Stromal cell of bone marrow (primary cell): ENCODE measurements around the gene CXCR6.
"Not testable (repeated sequence)": the region's sequence is repeated elsewhere in the genome, so short reads cannot be mapped to it uniquely, and the experiment has no call there.

ENCODE experiments used
- DNase-seq: peaks from one replicate; pipeline ENCODE4 v3.0.0-alpha.2; 2012; ENCODE audit warnings: low read depth

The CXCR6 gene

DNA sequence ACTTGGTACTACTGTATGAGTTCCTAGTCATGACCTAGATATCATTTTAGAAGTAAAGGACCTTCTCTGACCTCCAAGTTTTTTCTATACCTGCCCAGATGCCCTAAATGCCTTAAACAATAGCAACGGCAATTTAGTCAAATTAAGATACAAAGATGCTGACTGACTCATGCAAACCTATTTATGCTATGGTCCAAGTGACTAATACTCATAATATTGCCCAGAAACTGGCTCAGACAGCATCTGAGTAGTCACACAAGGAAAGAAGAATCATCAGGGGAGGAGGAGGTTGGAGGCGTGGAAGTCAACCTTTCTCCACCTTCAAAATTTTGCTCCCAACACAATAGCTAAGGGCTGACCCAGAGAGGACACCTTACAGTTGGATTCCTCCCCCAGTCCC lies 45.5 kb downstream of the CXCR6 start:
- DNase-seq: peak; percentile 81

DNA sequence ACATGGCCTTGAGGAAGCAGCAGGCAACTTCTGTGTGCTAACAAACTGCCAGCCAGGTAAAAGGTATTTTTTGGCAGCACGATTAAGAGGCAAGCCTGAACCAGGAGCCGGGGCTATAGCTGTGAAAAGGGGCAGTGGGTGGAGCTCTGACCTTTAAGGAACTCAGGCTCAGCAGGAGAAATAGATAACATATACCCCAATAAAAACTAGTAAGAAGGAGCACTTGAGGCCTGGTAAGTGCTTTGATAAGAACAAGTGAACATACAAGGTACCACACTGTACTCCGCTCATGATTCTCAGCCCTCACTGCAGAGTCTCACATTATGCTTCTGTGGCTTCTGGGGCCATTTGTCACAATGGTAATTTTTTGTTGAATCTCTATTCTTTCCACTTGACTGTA lies 46.9 kb downstream of the CXCR6 start:
- DNase-seq: no peak

DNA sequence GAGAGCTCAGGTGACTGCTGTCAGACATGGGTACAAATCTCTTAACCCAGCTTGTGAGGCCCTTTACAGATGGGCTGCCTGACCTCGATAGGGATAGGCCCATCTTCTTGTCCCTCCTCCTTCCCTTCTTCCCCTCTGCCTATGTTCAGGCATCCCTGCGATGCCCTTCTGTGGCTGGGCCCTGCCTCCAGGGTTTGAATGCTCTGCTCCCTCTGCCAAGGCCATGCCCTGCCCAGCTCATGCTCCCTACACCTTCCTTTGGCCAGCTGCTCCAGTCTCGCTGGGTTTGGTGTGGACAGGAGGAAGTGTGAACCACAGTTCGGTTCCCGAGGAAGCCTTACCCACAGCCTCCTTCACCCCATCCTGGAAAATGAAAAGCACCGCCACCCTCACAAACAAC lies 48.1 kb downstream of the CXCR6 start:
- DNase-seq: no peak

DNA sequence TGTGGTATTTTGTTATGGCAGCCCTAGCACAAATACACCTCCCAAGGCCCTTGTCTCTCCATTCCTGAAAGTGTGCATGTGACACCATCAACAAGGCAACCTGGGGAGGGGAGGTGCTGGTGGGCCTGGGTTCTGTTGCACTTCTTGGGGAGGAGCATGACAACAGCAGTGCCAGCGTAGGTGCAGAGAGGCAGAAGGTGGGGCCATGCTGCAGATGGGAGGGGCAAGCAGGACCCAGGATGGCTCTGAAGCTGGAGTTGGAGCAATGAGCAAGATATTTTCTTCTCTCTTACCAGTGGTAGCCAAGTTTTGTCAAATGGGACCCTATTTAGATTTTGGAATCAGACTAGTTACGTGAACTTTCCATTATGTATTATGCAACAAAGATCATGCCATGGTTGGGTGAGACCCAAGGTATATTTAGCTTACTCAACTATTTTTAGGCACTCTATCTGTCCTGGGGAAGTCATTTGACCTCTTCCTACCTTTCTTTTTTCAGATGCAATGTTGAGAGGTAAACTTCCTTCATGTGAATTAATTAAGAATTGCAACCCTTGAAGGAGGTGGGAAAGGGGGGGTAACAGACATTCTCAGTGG lies 49.0 kb downstream of the CXCR6 start:
- DNase-seq: no peak

DNA sequence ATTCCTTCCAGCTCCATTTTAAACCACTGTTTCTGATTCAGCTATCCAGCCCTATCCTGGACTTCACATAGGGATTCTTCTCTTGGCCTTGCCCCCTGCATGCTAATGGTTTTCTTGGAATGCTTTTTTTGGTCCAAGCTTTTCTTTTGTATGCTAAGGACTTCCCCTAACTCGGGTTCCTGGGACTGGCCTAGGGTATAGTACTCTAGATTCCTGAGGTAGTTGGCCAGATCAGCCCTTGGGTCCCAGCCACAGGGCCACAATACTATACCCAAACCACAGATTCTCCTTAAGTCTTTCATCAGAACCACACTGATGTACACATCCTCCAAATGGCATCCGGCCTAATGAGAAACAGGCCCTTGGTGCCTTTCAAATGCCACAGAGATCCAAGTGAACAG lies 49.6 kb downstream of the CXCR6 start:
- peak; percentile 87 for DNase-seq

DNA sequence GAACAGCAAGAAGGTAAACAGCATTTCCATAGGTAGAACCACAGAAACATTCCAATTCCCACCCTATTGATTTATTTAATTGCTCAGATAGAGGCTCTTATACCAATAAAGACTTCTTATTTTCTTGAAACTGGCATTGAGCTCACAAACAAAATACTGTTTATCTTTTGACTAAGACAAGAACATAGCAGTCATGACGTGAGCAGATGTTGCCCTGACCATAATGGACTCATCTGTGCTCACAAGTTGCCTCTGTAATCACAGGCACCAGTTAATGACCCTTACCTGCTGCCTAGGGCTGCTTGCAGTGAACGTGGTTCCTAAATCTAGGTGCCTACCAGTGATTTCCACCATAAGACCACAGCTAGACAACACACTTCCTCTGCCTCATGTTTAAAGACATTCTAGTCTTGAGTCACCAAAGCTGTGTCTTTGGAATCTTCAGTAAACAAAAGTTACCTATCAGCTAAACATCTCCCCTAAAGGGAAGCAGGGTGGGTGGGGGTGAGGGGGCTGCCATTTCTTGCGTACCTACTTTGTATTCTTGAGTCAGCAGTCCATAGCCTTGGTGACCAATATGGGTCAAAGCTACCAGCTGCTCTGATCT lies 50.3 kb downstream of the CXCR6 start:
- DNase-seq: no peak

DNA sequence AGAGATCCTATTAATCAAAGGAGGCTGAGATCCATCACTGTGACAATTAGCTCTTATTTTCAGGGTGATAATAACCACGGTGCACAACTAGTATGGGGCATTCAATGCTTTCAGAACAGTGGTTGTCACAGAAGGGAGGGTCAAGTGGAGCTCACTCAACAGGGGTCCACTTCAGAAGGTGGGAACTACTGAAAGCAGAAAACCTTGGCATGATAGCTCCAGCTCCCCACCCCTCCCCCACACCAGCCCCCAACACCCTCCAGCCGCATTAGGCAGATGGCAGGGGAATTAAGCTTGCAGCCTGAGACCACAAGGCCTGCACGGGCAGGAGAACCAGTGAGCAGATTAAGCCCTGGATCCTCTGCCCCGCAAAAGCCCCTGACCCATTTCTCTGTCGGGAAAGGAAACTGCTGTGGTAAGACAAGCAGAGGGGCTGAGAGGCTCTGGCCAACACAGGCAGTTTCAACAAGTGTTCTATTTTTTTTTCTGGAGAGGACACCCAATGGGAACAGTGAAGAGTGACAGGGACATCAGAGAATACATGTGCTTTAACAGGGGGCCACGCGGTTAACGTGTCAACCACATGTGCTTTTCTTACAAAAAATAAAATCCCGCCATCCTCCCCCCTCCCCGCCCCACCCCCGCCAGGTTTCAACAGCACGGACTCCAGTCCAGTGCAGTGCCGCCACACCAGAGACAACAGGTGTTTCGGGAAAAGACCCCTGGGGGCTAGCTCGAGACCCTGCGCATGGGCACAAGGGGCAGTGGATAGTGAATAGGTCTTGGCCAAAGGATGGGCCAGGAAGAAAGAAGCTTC lies 51.4 kb downstream of the CXCR6 start:
- no peak for DNase-seq

DNA sequence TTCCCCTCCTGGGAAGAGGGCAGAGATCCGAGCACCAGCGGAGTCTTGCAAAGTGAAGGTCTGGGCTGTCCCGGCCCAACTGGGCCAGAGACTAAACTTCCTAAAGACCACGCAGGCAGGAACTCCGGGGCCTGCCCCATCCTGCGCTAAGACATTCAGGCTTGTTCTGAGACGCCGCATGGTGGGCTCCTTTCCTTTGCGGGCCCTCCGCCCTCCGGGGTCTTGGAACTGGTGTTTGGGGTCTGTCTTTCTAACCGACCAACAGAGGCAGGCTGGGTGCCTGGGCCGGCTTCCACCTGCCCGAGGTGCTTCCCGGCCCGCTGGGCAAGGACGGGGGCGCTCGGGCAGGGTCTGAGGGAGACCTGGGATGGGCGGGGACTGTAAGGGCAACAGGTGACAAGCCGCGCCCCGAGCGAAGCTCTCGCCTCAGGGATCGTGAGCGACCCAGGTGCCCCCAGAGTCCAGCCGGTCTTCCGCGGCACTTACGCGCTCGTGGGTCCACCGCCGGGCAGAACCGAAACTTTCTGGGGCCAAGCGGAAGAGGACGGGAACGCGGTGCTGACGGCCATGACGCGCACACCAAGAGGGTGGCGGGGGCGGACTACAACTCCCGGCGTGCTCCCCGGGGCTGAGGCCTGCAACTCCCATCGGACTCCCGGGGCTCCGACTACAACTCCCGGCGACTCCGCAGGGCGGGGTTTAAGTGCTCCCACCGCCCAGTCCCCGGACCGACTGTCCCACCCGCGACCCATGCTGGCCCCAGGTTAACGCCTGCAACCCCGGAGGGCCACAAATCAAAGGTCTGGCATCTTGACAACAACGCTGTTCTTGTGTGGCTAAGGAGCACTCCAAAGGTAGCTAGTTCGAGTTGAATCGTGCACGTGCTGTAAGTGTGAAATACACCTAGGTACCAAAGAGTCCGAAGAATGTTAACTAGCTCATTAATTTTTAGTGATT lies 52.2 kb downstream of the CXCR6 start, which contains the start of gene FYCO1:
Gene FYCO1, minus strand, starts transcription at position 589 of the 957 bp plus-strand sequence. CDS start 10,914 bp downstream, outside the sequence.
- DNase-seq: peak; percentile 81

DNA sequence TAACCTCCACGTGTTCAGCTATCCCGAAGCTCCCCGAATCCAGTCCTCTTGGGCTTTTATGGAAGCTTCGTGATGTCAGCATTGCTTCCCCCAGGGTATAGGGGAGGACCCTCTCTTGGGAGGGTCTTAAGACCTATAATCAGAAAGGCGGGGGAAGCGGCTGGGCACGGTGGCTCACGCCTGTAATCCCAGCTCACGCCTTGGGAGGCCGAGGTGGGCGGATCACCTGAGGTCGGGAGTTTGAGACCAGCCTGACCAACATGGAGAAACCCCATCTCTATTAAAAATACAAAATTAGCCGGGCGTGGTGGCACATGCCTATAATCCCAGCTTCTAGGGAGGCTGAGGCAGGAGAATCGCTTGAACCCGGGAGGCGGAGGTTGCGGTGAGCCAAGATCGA lies 54.2 kb downstream of the CXCR6 start:
- not testable (repeated sequence) for DNase-seq

DNA sequence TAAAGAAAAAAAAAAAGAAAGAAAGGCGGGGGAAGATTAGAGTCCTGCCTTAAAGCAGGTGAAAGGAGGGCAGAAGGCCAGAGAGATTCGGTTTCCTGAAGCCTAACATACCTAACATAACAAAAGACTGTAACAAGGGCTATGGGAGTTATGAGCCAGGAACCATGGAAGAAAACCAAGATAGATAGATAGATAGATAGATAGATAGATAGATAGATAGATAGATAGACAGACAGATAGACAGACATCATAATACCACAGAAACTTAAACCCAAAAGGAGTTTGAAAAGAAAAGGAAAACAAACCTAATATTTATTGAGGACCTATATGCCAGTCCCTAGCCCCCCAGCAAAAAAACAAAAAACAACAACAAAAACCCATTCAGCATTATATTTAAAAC lies 54.7 kb downstream of the CXCR6 start:
- no peak for DNase-seq
